Nephron progenitor cell (in vitro differentiated cells): ENCODE data around the gene KIAA2012.

ENCODE experiments used
- DNase-seq: peaks from one replicate; pipeline ENCODE4 v3.0.0; 2021
- H3K27ac Mint-ChIP-seq: 2 replicates; pipeline ENCODE4 v1.8.0; 2021; ENCODE audit warnings: mild to moderate bottlenecking, moderate library complexity, mixed read lengths
- H3K27me3 Mint-ChIP-seq: 2 replicates; pipeline ENCODE4 v1.8.0; 2021; ENCODE audit warnings: mild to moderate bottlenecking, low read depth, mixed read lengths; ENCODE audit not compliant: poor library complexity
- H3K36me3 Mint-ChIP-seq: 2 replicates; pipeline ENCODE4 v1.8.0; 2021; ENCODE audit warnings: low read depth, mixed read lengths
- H3K4me1 Mint-ChIP-seq: 2 replicates; pipeline ENCODE4 v1.8.0; 2021; ENCODE audit warnings: mixed read lengths
- H3K4me3 Mint-ChIP-seq: 2 replicates; pipeline ENCODE4 v1.8.0; 2021; ENCODE audit warnings: mild to moderate bottlenecking, moderate library complexity, mixed read lengths
- H3K9me3 Mint-ChIP-seq: 2 replicates; pipeline ENCODE4 v1.8.0; 2021; ENCODE audit warnings: mild to moderate bottlenecking, moderate library complexity, mixed read lengths
- CTCF ChIP-seq: fragments of 200-600 bp; sonication (generic); IDR thresholded peaks from 2 replicates; pipeline ENCODE4 v1.5.0; 2021; ENCODE audit warnings: antibody characterized with exemption

Gene KIAA2012

GRCh38 chr2:202095235-202095634, 22.2 kb downstream of the KIAA2012 start:
- Mint-ChIP-seq H3K27me3 (peaks cover 2% of the 10 kb centered on the region), H3K4me1 (peaks cover 52% of the 10 kb centered on the region), H3K4me3 (no peak overlapping the region), H3K27ac (no peak overlapping the region), H3K36me3 (no peaks in the 10 kb centered on the region), H3K9me3 (no peaks in the 10 kb centered on the region)
- no peak for DNase-seq
- TF ChIP-seq CTCF = no peak

GRCh38 chr2:202096736-202097135, 23.7 kb downstream of the KIAA2012 start:
- H3K4me1 Mint-ChIP-seq = peaks cover 62% of the 10 kb centered on the region
- no peaks in the 10 kb centered on the region for H3K27me3 Mint-ChIP-seq
- H3K9me3 Mint-ChIP-seq = no peaks in the 10 kb centered on the region
- H3K36me3 Mint-ChIP-seq = no peaks in the 10 kb centered on the region
- H3K27ac Mint-ChIP-seq = peak overlapping the region; percentile 79
- DNase-seq = no peak
- no peak overlapping the region for H3K4me3 Mint-ChIP-seq
- no peak for TF ChIP-seq CTCF

DNA sequence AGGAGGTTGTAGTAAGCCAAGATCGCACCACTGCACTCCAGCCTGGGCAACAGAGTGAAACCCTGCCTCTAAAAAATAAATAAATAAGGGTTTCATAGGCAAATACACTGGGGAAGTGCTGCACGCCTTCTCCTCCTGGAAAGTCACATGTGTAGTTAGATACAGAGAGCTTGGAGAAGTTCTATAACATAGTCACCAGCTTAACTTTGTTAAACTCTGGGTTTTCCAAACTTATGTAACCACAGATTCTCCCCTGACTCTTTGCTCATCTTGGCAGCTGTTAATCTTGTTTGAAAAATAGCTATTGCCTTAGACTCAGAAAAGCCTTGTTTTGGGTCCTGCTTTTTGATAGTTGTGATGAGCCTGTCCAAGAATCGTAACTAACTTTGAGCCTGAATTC, 25.2 kb downstream of the KIAA2012 start:
- no peak for TF ChIP-seq CTCF
- no peak for DNase-seq
- peaks cover 76% of the 10 kb centered on the region for H3K4me1 Mint-ChIP-seq
- H3K4me3 Mint-ChIP-seq = no peak overlapping the region
- H3K36me3 Mint-ChIP-seq = no peaks in the 10 kb centered on the region
- H3K27me3 Mint-ChIP-seq = no peaks in the 10 kb centered on the region
- H3K9me3 Mint-ChIP-seq = no peaks in the 10 kb centered on the region
- no peak overlapping the region for H3K27ac Mint-ChIP-seq

GRCh38 chr2:202099515-202099914, 26.5 kb downstream of the KIAA2012 start:
- TF ChIP-seq CTCF = no peak
- H3K27ac Mint-ChIP-seq = peak overlapping the region; percentile 48
- no peaks in the 10 kb centered on the region for H3K9me3 Mint-ChIP-seq
- H3K36me3 Mint-ChIP-seq = no peaks in the 10 kb centered on the region
- H3K4me3 Mint-ChIP-seq = no peak overlapping the region
- H3K27me3 Mint-ChIP-seq = no peaks in the 10 kb centered on the region
- peaks cover 72% of the 10 kb centered on the region for H3K4me1 Mint-ChIP-seq
- no peak for DNase-seq

DNA sequence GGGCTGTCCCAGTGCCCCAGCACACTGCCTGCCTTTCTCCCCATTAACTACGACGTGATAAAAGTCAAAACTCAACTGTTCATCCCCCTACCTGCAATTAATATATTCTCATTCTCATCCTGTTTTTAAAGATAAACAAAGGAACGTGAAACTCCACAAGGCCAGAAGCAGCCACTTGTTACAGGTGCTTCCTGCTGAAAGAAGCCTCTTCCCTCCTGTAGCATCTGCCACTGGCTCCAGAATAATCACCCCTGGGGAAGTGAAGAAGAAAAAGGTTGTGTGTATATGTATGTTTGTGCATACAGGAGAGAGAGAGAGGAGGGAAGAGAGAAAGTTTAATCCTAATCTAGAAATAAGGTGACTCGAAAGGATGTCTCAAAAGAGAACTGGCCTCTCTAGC, 27.1 kb downstream of the KIAA2012 start:
- no peaks in the 10 kb centered on the region for H3K36me3 Mint-ChIP-seq
- TF ChIP-seq CTCF = no peak
- H3K27me3 Mint-ChIP-seq = peaks cover 3% of the 10 kb centered on the region
- no peak overlapping the region for H3K27ac Mint-ChIP-seq
- H3K4me1 Mint-ChIP-seq = peaks cover 70% of the 10 kb centered on the region
- H3K9me3 Mint-ChIP-seq = no peaks in the 10 kb centered on the region
- DNase-seq = no peak
- no peak overlapping the region for H3K4me3 Mint-ChIP-seq

DNA sequence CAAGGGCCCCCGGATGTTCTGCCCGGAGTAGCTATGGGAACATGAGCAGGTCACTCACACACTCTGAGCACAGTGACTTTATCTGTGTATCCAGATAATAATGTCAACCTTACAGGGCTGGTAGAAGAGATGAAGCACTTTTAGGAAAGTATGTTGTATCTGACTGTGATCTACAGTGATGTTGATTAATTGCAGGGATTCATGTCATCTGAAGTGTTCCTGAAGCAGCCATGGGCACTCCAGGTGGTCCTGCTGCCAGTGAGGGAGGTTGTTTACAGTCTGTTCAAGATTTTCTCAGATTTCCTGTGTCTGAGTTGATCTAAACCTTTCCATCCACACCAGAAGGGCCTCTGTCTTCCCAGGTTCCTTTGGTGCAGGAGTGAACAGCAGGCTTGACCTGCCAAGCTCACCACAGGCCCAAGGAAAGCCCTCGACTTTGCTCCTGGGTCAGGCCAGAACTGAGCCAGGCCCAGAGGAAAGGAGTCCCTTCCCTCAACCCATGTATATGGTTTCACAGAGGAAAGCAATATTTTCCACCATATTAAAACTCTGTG, 28.0 kb downstream of the KIAA2012 start:
- TF ChIP-seq CTCF = no peak
- no peak overlapping the region for H3K4me3 Mint-ChIP-seq
- H3K9me3 Mint-ChIP-seq = no peaks in the 10 kb centered on the region
- no peak for DNase-seq
- no peaks in the 10 kb centered on the region for H3K36me3 Mint-ChIP-seq
- peak overlapping the region; percentile 87 for H3K27ac Mint-ChIP-seq
- peaks cover 8% of the 10 kb centered on the region for H3K27me3 Mint-ChIP-seq
- H3K4me1 Mint-ChIP-seq = peaks cover 69% of the 10 kb centered on the region
